NCI-H2107 treated with DMSO at 0.1 percent for 48 hours (cell line): ENCODE measurements around the gene PHF21B.
"Not testable (repeated sequence)": the region's sequence is repeated elsewhere in the genome, so short reads cannot be mapped to it uniquely, and the experiment has no call there.

Experiments used
- DNase-seq: peaks from one replicate; lab custom pipeline; 2025; ENCODE audit not compliant: unreplicated experiment; lab: John Stamatoyannopoulos, UW

Gene PHF21B

GRCh38 chr22:44963832-44964721, 45.7 kb downstream of the PHF21B start:
- no peak for DNase-seq

- DNase-seq = no peak
Observed at GRCh38 chr22:44962741-44963454, 46.9 kb downstream of the PHF21B start.

GRCh38 chr22:44961682-44962081, 48.1 kb downstream of the PHF21B start:
- DNase-seq = not testable (repeated sequence)

- no peak for DNase-seq
Observed at GRCh38 chr22:44956840-44957767, 52.7 kb downstream of the PHF21B start.

- DNase-seq = no peak
Observed at GRCh38 chr22:44955102-44955501, 54.7 kb downstream of the PHF21B start.

GRCh38 chr22:44954149-44954548, 55.7 kb downstream of the PHF21B start:
- DNase-seq = no peak

- DNase-seq = no peak
Observed at GRCh38 chr22:44952863-44953746, 56.7 kb downstream of the PHF21B start.

- no peak for DNase-seq
Observed at GRCh38 chr22:44951510-44951816, 58.3 kb downstream of the PHF21B start.

GRCh38 chr22:44950806-44951509, 58.8 kb downstream of the PHF21B start:
- no peak for DNase-seq

- DNase-seq = no peak
Observed at GRCh38 chr22:44947846-44948245, 62.0 kb downstream of the PHF21B start.

- DNase-seq = no peak
Observed at GRCh38 chr22:44947049-44947448, 62.8 kb downstream of the PHF21B start.

- DNase-seq = peak; percentile 1
Observed at GRCh38 chr22:44944883-44945601, 64.8 kb downstream of the PHF21B start.

- DNase-seq = no peak
Observed at GRCh38 chr22:44943701-44944324, 66.0 kb downstream of the PHF21B start.

- DNase-seq = no peak
Observed at GRCh38 chr22:44942979-44943700, 66.7 kb downstream of the PHF21B start.

- DNase-seq = no peak
Observed at GRCh38 chr22:44942056-44942455, 67.7 kb downstream of the PHF21B start.

GRCh38 chr22:44941207-44941606, 68.6 kb downstream of the PHF21B start:
- DNase-seq = no peak

GRCh38 chr22:44940130-44940529, 69.7 kb downstream of the PHF21B start:
- DNase-seq = no peak

- no peak for DNase-seq
Observed at GRCh38 chr22:44939451-44939850, 70.4 kb downstream of the PHF21B start.
